B cell (primary cell): Measurements from ENCODE around the gene MAN2A1. TPM values are rescaled to one million over a fixed set of nuclear protein-coding genes. Genes with fewer than 3 reads are reported as not detected.

Experiments used
- ATAC-seq: fragments of 200-7000 bp; cut with Tn5 transposase; one replicate; pipeline ENCODE4 v1.10.0; 2021; ENCODE audit warnings: low read depth, mild to moderate bottlenecking, moderate number of reproducible peaks, moderate library complexity
- CTCF ChIA-PET: fragments of 350-600 bp; sonication (Branson Sonifier 250); formaldehyde crosslinking; loops from one replicate; lab custom pipeline; 2021; ENCODE audit warnings: antibody characterized with exemption, inconsistent platforms; lab: Charles Lee
- POLR2A ChIA-PET: fragments of 350-600 bp; sonication (Branson Sonifier 250); formaldehyde crosslinking; loops from one replicate; lab custom pipeline; 2021; ENCODE audit warnings: antibody characterized with exemption; lab: Charles Lee
- DNase-seq: peaks from one replicate; pipeline ENCODE4 v3.0.0; 2013
- H2AFZ ChIP-seq: 2 replicates; pipeline ENCODE4 v1.6.1; 2012; ENCODE audit warnings: mild to moderate bottlenecking, low read depth, low read length; ENCODE audit not compliant: insufficient read depth, poor library complexity, severe bottlenecking
- H3K27ac ChIP-seq, 2 donors: 1 replicate in 1 of 2; 2 replicates in 1 of 2; pipeline ENCODE4 v1.5.1; 2012 to 2013; ENCODE audit warnings: low read length in 2 of 2, mild to moderate bottlenecking in 2 of 2, moderate library complexity in 1 of 2
- H3K27me3 ChIP-seq, 4 experiments: fragments of 200-600 bp in 1 of 4; sonication (generic) in 1 of 4; replicated peaks in 1 of 4; 1 replicate in 2 of 4; 2 replicates in 2 of 4; pipeline versions ENCODE4 v1.6.1 to v1.7.0; 2013 to 2016; ENCODE audit warnings: low read length in 3 of 4, mild to moderate bottlenecking in 2 of 4, mixed read lengths in 1 of 4, moderate library complexity in 1 of 4; ENCODE audit not compliant: insufficient read depth in 4 of 4, control insufficient read depth in 3 of 4; ENCODE audit errors: control extremely low read depth in 1 of 4
- H3K36me3 ChIP-seq, 2 experiments: replicated peaks in 1 of 2; 1 replicate in 1 of 2; 2 replicates in 1 of 2; pipeline versions ENCODE4 v1.6.1 to v1.7.1; 2013; ENCODE audit warnings: low read length in 1 of 2; ENCODE audit not compliant: insufficient read depth in 2 of 2, control insufficient read depth in 1 of 2; ENCODE audit errors: control extremely low read depth in 1 of 2, extremely low read depth in 1 of 2
- H3K4me1 ChIP-seq, 2 donors: fragments of 200-600 bp in 1 of 2; sonication (generic) in 1 of 2; 1 replicate in 1 of 2; 2 replicates in 1 of 2; pipeline versions ENCODE4 v1.5.1 to v1.6.1; 2013 to 2017; ENCODE audit warnings: low read length in 2 of 2; ENCODE audit not compliant: control insufficient read depth in 2 of 2, insufficient read depth in 2 of 2
- H3K4me2 ChIP-seq: replicated peaks from 2 replicates; pipeline ENCODE3; 2012; ENCODE audit warnings: mild to moderate bottlenecking, low read depth, low read length; ENCODE audit not compliant: poor library complexity, severe bottlenecking
- H3K4me3 ChIP-seq, 5 experiments: fragments of 200-600 bp in 1 of 5; sonication (generic) in 1 of 5; 1 replicate in 3 of 5; 2 replicates in 2 of 5; pipeline versions ENCODE4 v1.5.1 to v1.7.0; 2011 to 2016; ENCODE audit warnings: low read length in 4 of 5, mild to moderate bottlenecking in 4 of 5, low read depth in 2 of 5, control low read depth in 1 of 5, moderate library complexity in 1 of 5; ENCODE audit not compliant: insufficient read depth in 1 of 5; ENCODE audit errors: control extremely low read depth in 1 of 5, extremely low read depth in 1 of 5
- H3K79me2 ChIP-seq: fragments of 200-600 bp; sonication (generic); one replicate; pipeline ENCODE4 v1.6.0; 2016; ENCODE audit warnings: low read length; ENCODE audit not compliant: control insufficient read depth, insufficient read depth
- H3K9ac ChIP-seq: fragments of 200-600 bp; sonication (generic); 2 replicates; pipeline ENCODE4 v1.6.1; 2017; ENCODE audit warnings: mild to moderate bottlenecking, low read length, moderate library complexity
- H3K9me3 ChIP-seq, 3 donors: one replicate each; pipeline versions ENCODE4 v1.6.1 to v1.7.1; 2013; ENCODE audit warnings: low read length in 2 of 3; ENCODE audit not compliant: control insufficient read depth in 2 of 3, insufficient read depth in 1 of 3; ENCODE audit errors: control extremely low read depth in 1 of 3
- H4K20me1 ChIP-seq: 2 replicates; pipeline ENCODE4 v1.6.0; 2012; ENCODE audit warnings: mild to moderate bottlenecking, low read length; ENCODE audit not compliant: insufficient read depth, control insufficient read depth, poor library complexity, severe bottlenecking
- H3K27ac Mint-ChIP-seq: one replicate; pipeline ENCODE4 v1.8.0; 2021; ENCODE audit warnings: mixed read lengths
- H3K27me3 Mint-ChIP-seq: one replicate; pipeline ENCODE4 v1.8.0; 2021; ENCODE audit warnings: mixed read lengths
- H3K4me1 Mint-ChIP-seq: one replicate; pipeline ENCODE4 v1.8.0; 2021; ENCODE audit warnings: mixed read lengths
- H3K4me3 Mint-ChIP-seq: one replicate; pipeline ENCODE4 v1.8.0; 2021; ENCODE audit warnings: mixed read lengths
- H3K9me3 Mint-ChIP-seq: one replicate; pipeline ENCODE4 v1.8.0; 2022; ENCODE audit warnings: mixed read lengths; ENCODE audit not compliant: insufficient read depth
- EZH2 ChIP-seq: IDR thresholded peaks from 2 replicates; pipeline ENCODE4 v1.6.1; 2012; ENCODE audit warnings: borderline replicate concordance, low read depth, mild to moderate bottlenecking, moderate library complexity, low read length; ENCODE audit not compliant: insufficient read depth, poor library complexity, severe bottlenecking
- WGBS: methylation state at CpG from one replicate; pipeline ENCODE4 v1.1.5; 2013; ENCODE audit warnings: missing lambda C conversion rate; ENCODE audit not compliant: insufficient coverage; 5-methylcytosine and 5-hydroxymethylcytosine counted together
- intact Hi-C: fragments of 100-400 bp; cut with micrococcal nuclease; formaldehyde crosslinking; loops from one replicate; pipeline ENCODE4 v1.10.0; 2022
- polyA plus RNA-seq: library from polyadenylated mRNA; depleted of rRNA; stranded (reverse); fragments of >200 nt; gene quantifications from 2 replicates; pipeline ENCODE4 v1.2.3, GENCODE V29; 2012
- total RNA-seq, 2 donors: library from RNA; stranded (reverse); fragments of 120-200 nt in 1 of 2; gene quantifications; 1 replicate in 1 of 2; 2 replicates in 1 of 2; pipeline versions ENCODE4 v1.2.3 to v1.2.4, GENCODE V29; 2013 to 2022
- TF ChIP-seq, protein P1 (sequence below): fragments of 200-600 bp; IDR thresholded peaks from one replicate; pipeline ENCODE4 v1.8.0; 2022; ENCODE audit warnings: antibody characterized with exemption, mild to moderate bottlenecking

MAN2A1 gene
- total and polyA plus RNA-seq, 2 donors (not counting 1 experiment from before 2014, with no cell fraction given), result 12.7 to 55.0 TPM

DNA sequence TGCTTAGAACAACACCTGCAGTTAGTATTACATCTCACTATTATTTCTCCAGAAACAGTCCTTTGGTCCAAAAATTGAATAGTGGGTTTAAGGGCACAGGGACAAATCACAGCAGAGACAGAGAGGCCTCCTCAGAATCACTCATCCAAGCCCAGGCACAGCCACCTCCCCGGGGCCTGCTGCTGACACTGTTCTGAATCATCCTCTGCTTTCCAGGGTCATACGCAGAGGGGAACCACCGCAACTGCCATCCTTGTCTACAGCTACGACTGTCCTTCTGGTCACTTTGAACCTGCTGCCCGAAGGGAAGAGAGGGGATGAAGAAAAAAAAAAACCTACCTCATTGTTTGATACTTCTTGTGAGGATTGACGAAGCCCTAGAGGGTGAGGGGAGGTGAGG, 35.3 kb upstream of the MAN2A1 start:
- no peak for DNase-seq
- no peak overlapping the region for H3K4me3 Mint-ChIP-seq
- peaks cover 0 to 4% (median 0%) of the 10 kb centered on the region in 4 experiments for H3K27me3 ChIP-seq
- no peaks in the 10 kb centered on the region for H3K9me3 Mint-ChIP-seq
- POLR2A ChIA-PET, result no interaction called here
- H2AFZ ChIP-seq, result no peak overlapping the region
- H3K4me1 Mint-ChIP-seq, result peaks cover 12% of the 10 kb centered on the region
- CTCF ChIA-PET, result no interaction called here
- no peaks in the 10 kb centered on the region for H3K36me3 ChIP-seq
- no peak overlapping the region for H3K27ac Mint-ChIP-seq
- 75% methylated on average over 1 of the region's 6 CpGs for WGBS
- no peak overlapping the region for H3K4me2 ChIP-seq
- H4K20me1 ChIP-seq, result no peaks in the 10 kb centered on the region
- intact Hi-C loops, result no loop called here
- no peak for ATAC-seq
- H3K79me2 ChIP-seq, result no peaks in the 10 kb centered on the region
- no peak for TF ChIP-seq EZH2
- TF ChIP-seq, protein P1, sequence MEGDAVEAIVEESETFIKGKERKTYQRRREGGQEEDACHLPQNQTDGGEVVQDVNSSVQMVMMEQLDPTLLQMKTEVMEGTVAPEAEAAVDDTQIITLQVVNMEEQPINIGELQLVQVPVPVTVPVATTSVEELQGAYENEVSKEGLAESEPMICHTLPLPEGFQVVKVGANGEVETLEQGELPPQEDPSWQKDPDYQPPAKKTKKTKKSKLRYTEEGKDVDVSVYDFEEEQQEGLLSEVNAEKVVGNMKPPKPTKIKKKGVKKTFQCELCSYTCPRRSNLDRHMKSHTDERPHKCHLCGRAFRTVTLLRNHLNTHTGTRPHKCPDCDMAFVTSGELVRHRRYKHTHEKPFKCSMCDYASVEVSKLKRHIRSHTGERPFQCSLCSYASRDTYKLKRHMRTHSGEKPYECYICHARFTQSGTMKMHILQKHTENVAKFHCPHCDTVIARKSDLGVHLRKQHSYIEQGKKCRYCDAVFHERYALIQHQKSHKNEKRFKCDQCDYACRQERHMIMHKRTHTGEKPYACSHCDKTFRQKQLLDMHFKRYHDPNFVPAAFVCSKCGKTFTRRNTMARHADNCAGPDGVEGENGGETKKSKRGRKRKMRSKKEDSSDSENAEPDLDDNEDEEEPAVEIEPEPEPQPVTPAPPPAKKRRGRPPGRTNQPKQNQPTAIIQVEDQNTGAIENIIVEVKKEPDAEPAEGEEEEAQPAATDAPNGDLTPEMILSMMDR, result no peak
- no peaks in the 10 kb centered on the region for H3K9me3 ChIP-seq
- peaks cover 8 to 12% of the 10 kb centered on the region in 2 donors for H3K4me1 ChIP-seq
- H3K4me3 ChIP-seq, result no peak overlapping the region
- no peak overlapping the region for H3K27ac ChIP-seq
- no peak overlapping the region for H3K9ac ChIP-seq
- H3K27me3 Mint-ChIP-seq, result peaks cover 7% of the 10 kb centered on the region

DNA sequence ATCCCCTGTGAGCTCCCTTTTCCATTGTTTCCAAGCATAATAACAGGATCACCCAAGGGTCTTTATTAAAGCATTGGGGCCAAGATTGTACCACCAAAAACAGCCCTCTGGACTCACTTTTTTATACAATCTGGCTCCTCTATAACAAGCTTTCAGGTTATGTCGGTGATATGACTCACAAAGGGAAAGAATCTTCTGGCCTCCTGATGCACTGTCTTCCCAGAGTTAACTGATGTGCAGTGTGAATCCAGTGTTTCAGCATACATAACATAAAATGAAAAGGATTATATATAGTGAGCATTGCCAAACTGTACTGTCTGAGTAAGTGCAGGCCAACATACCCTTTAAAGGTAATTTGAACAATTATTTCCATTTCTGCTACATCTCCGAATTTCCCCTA, 33.9 kb upstream of the MAN2A1 start:
- Mint-ChIP-seq H3K4me1 (peaks cover 12% of the 10 kb centered on the region), H3K4me3 (no peak overlapping the region), H3K27me3 (peaks cover 7% of the 10 kb centered on the region), H3K9me3 (no peaks in the 10 kb centered on the region), H3K27ac (no peak overlapping the region)
- H3K4me3 ChIP-seq, result no peak overlapping the region
- TF ChIP-seq, protein P1, result no peak
- TF ChIP-seq EZH2, result no peak
- no peak overlapping the region for H2AFZ ChIP-seq
- H3K4me1 ChIP-seq, result peaks cover 8 to 12% of the 10 kb centered on the region in 2 donors
- ATAC-seq (no peak), DNase-seq (no peak)
- H3K9ac ChIP-seq, result no peak overlapping the region
- ChIA-PET CTCF (no interaction called here), POLR2A (no interaction called here)
- no peaks in the 10 kb centered on the region for H3K9me3 ChIP-seq
- no peak overlapping the region for H3K4me2 ChIP-seq
- intact Hi-C loops, result no loop called here
- no peaks in the 10 kb centered on the region for H3K79me2 ChIP-seq
- WGBS, result 80% methylated on average over 1 of the region's 2 CpGs
- no peaks in the 10 kb centered on the region for H4K20me1 ChIP-seq
- peaks cover 0 to 4% (median 0%) of the 10 kb centered on the region in 4 experiments for H3K27me3 ChIP-seq
- no peak overlapping the region for H3K27ac ChIP-seq
- no peaks in the 10 kb centered on the region for H3K36me3 ChIP-seq
